ENCODE measurements around the gene PCSK4. TPM values are rescaled to one million over a fixed set of nuclear protein-coding genes. Genes with fewer than 3 reads are reported as not detected.

The PCSK4 gene
- total and polyA plus RNA-seq, 2 of the 13 experiments (the other 11 are each of a cell fraction or from before 2014, with no cell fraction given) = 2.0 to 2.7 TPM

DNA sequence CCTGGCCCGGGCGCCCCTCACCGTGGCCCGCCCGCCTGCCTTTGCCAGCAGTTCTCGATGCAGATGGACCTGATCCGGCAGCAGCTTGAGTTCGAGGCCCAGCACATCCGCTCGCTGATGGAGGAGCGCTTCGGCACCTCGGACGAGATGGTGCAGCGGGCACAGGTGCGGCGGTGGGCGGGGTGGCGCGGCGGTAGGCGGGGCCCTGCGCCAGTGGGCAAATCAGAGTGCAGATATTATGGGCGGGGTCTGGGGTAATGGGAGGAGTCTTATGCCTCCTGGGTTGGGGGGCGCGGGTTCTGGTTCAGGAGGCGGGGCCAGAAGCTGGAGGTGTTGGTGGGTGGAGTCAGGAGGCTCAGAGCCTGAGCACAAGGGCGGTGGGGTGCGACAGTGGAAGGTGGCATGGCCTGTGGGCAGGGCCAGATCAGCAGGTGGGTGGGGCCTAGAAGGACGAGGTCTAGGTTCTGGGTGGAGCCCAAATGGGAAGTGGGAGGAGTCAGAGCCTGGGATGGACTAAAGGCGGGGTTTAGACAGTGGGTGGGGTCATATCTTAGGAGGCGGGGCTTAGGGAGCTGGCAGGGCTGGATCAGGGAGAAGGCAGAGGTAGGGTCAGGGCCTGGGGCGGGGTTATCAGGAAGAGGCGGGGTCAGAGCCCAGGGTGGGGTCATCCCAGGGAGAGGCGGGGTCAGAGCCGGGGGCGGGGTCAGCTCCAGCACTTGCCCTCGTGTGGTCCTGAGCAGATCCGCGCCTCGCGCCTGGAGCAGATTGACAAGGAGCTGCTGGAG is 34.6 kb downstream of the PCSK4 start (continued):
- TF ChIP-seq, protein P1, sequence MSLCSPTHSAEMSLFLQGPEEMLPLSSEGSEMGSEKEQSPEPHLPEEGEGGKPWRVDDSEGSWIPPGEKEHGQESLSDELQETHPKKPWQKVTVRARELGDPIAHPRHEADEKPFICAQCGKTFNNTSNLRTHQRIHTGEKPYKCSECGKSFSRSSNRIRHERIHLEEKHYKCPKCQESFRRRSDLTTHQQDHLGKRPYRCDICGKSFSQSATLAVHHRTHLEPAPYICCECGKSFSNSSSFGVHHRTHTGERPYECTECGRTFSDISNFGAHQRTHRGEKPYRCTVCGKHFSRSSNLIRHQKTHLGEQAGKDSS (CRISPR knock-in tag; IDR thresholded peaks at IDR 0.05; ENCODE audit: borderline replicate concordance, low read depth) = no peak
- TF ChIP-seq MZF1 (CRISPR knock-in tag; IDR thresholded peaks at IDR 0.05; ENCODE audit: borderline replicate concordance) = no peak
- 0 out of 2 replicates have a peak, but pooled peaks have one; percentile 20 for TF ChIP-seq ETV5 (CRISPR knock-in tag; IDR thresholded peaks at IDR 0.05; ENCODE audit: borderline replicate concordance)
- peak; percentile 47; the same call in 1 of the 3 replicates for TF ChIP-seq MXI1 (IDR thresholded peaks at IDR 0.05; ENCODE audit: borderline replicate concordance, low read depth, low read length)
- TF ChIP-seq HMG20B (CRISPR knock-in tag; conservative IDR thresholded peaks at IDR 0.05) = no peak
- no peak for TF ChIP-seq ZBTB49 (CRISPR knock-in tag; IDR thresholded peaks at IDR 0.05; ENCODE audit: borderline replicate concordance)
- peak; percentile 78 for TF ChIP-seq AGO1 (IDR thresholded peaks at IDR 0.05; ENCODE audit: low read depth, low read length, poor library complexity, severe bottlenecking)
- TF ChIP-seq, protein P2, sequence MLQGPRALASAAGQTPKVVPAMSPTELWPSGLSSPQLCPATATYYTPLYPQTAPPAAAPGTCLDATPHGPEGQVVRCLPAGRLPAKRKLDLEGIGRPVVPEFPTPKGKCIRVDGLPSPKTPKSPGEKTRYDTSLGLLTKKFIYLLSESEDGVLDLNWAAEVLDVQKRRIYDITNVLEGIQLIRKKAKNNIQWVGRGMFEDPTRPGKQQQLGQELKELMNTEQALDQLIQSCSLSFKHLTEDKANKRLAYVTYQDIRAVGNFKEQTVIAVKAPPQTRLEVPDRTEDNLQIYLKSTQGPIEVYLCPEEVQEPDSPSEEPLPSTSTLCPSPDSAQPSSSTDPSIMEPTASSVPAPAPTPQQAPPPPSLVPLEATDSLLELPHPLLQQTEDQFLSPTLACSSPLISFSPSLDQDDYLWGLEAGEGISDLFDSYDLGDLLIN (CRISPR knock-in tag; IDR thresholded peaks at IDR 0.05; ENCODE audit: borderline replicate concordance) = no peak
- no peak for TF ChIP-seq ELK4 (CRISPR knock-in tag; IDR thresholded peaks at IDR 0.05; ENCODE audit: borderline replicate concordance)
- no peak for TF ChIP-seq ZFAT (CRISPR knock-in tag; conservative IDR thresholded peaks at IDR 0.05)
- TF ChIP-seq ATRX (CRISPR knock-in tag; IDR thresholded peaks at IDR 0.05; ENCODE audit: borderline replicate concordance) = no peak
- TF ChIP-seq ZNF275 (CRISPR knock-in tag; IDR thresholded peaks at IDR 0.05; ENCODE audit: borderline replicate concordance) = no peak
- TF ChIP-seq NFE2L1 (CRISPR knock-in tag; IDR thresholded peaks at IDR 0.05; ENCODE audit: borderline replicate concordance) = no peak
- no peak for TF ChIP-seq TAF15 (IDR thresholded peaks at IDR 0.05; ENCODE audit: low read depth, low read length, poor library complexity, severe bottlenecking)
- TF ChIP-seq, protein P3, sequence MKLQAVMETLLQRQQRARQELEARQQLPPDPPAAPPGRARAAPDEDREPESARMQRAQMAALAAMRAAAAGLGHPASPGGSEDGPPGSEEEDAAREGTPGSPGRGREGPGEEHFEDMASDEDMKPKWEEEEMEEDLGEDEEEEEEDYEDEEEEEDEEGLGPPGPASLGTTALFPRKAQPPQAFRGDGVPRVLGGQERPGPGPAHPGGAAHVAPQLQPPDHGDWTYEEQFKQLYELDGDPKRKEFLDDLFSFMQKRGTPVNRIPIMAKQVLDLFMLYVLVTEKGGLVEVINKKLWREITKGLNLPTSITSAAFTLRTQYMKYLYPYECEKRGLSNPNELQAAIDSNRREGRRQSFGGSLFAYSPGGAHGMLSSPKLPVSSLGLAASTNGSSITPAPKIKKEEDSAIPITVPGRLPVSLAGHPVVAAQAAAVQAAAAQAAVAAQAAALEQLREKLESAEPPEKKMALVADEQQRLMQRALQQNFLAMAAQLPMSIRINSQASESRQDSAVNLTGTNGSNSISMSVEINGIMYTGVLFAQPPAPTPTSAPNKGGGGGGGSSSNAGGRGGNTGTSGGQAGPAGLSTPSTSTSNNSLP (IDR thresholded peaks at IDR 0.05; ENCODE audit: low read depth, low read length) = no peak
- TF ChIP-seq SNRNP70 (IDR thresholded peaks at IDR 0.05; ENCODE audit: low read depth, low read length) = no peak
- TF ChIP-seq ZNF263 (CRISPR knock-in tag; IDR thresholded peaks at IDR 0.05) = no peak
- TF ChIP-seq SRF (IDR thresholded peaks at IDR 0.05; ENCODE audit: low read depth, low read length) = no peak
- no peak for TF ChIP-seq SMYD3 (CRISPR knock-in tag; IDR thresholded peaks at IDR 0.05)

Measured in HepG2 (cell line).